GM12873 (cell line): ENCODE measurements around the gene MTMR12.

ENCODE experiments used
- TF ChIP-seq, protein P1 (sequence below): IDR thresholded peaks from 2 replicates; pipeline ENCODE4 v1.5.1; 2012; ENCODE audit warnings: low read depth, mild to moderate bottlenecking, moderate library complexity, low read length, control low read depth; ENCODE audit not compliant: insufficient read depth; ENCODE audit errors: missing control alignments

MTMR12 gene

GRCh38 chr5:32261198-32261597 lies 51.5 kb downstream of the MTMR12 start:
- TF ChIP-seq, protein P1, sequence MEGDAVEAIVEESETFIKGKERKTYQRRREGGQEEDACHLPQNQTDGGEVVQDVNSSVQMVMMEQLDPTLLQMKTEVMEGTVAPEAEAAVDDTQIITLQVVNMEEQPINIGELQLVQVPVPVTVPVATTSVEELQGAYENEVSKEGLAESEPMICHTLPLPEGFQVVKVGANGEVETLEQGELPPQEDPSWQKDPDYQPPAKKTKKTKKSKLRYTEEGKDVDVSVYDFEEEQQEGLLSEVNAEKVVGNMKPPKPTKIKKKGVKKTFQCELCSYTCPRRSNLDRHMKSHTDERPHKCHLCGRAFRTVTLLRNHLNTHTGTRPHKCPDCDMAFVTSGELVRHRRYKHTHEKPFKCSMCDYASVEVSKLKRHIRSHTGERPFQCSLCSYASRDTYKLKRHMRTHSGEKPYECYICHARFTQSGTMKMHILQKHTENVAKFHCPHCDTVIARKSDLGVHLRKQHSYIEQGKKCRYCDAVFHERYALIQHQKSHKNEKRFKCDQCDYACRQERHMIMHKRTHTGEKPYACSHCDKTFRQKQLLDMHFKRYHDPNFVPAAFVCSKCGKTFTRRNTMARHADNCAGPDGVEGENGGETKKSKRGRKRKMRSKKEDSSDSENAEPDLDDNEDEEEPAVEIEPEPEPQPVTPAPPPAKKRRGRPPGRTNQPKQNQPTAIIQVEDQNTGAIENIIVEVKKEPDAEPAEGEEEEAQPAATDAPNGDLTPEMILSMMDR, result no peak

DNA sequence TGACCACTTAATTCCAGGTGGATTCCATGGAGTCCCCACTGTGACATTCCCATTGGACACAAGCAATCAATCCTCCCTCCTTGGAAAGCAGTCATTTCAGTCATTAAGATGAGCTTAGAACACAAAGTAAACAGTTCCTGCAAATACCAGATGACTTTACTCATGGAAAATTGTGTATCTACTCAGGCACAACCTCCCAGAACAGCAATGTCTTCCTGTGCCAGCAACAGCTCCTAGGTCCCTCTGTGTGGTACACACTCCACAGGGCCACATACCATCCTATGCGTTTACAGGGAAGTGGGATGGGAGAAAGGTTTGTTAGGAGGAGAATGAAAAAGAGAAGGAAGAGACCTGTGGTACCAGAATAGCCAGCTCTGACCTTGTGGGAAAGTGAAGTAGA lies 53.7 kb downstream of the MTMR12 start:
- TF ChIP-seq, protein P1, result no peak

DNA sequence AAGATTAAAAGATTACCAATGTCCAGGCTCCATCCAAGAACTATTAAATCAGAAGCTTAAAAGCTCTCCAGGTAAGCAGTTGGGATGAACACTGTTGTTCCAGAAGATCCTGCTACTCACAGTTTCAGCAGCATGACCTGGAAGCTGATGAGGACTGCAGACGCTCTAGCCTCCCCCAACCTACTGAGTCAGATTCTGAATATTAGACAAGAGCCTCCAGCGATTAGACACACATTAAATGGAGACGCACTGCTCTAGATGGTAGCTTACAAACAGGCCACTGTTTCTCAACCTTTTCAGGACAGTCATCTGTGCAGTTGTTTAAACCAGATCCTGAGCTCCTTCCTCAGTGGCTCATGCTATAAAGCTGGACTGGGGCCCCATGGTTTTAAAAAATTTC lies 54.3 kb downstream of the MTMR12 start:
- TF ChIP-seq, protein P1, result no peak

- TF ChIP-seq, protein P1, result no peak
Observed at GRCh38 chr5:32255540-32255900, 57.2 kb downstream of the MTMR12 start.

GRCh38 chr5:32254881-32255539 lies 57.7 kb downstream of the MTMR12 start:
- TF ChIP-seq, protein P1, result no peak

- TF ChIP-seq, protein P1, result no peak
Observed at GRCh38 chr5:32251871-32252458, 60.8 kb downstream of the MTMR12 start.

GRCh38 chr5:32249668-32250067 lies 63.1 kb downstream of the MTMR12 start:
- TF ChIP-seq, protein P1, result no peak
